GM18909 (cell line): Measurements from ENCODE around the gene TRHDE.
A peak's percentile ranks its signal among the peaks of the same experiment; 100 is the strongest.

Experiments used
- ATAC-seq: cut with Tn5 transposase; IDR thresholded peaks from one replicate; pipeline ENCODE4 v1.9.1; 2021; ENCODE audit warnings: mild to moderate bottlenecking; ENCODE audit not compliant: unreplicated experiment, poor library complexity

TRHDE gene

GRCh38 chr12:72304751-72305150 is 32.6 kb downstream of the TRHDE start:
- ATAC-seq: no peak

- no peak for ATAC-seq
These were observed 35.1 kb downstream of the TRHDE start for GRCh38 chr12:72307229-72307628.

- no peak for ATAC-seq
These were observed 39.8 kb downstream of the TRHDE start for GRCh38 chr12:72311946-72312345.

- no peak for ATAC-seq
These were observed 41.6 kb downstream of the TRHDE start for GRCh38 chr12:72313806-72314205.

GRCh38 chr12:72315858-72316257 is 43.7 kb downstream of the TRHDE start:
- no peak for ATAC-seq

GRCh38 chr12:72318341-72318740 is 46.2 kb downstream of the TRHDE start:
- no peak for ATAC-seq

- no peak for ATAC-seq
These were observed 51.7 kb downstream of the TRHDE start for GRCh38 chr12:72323881-72324280.

- ATAC-seq: no peak
These were observed 58.1 kb downstream of the TRHDE start for GRCh38 chr12:72330301-72330700.

GRCh38 chr12:72330784-72331183 is 58.6 kb downstream of the TRHDE start:
- no peak for ATAC-seq

GRCh38 chr12:72337382-72337781 is 65.2 kb downstream of the TRHDE start:
- no peak for ATAC-seq

GRCh38 chr12:72337946-72338345 is 65.8 kb downstream of the TRHDE start:
- ATAC-seq: no peak

GRCh38 chr12:72338437-72338836 is 66.3 kb downstream of the TRHDE start:
- no peak for ATAC-seq

- ATAC-seq: peak; percentile 94
These were observed 74.3 kb downstream of the TRHDE start for GRCh38 chr12:72346363-72346944.

- ATAC-seq: no peak
These were observed 77.3 kb downstream of the TRHDE start for GRCh38 chr12:72349491-72349890.

- ATAC-seq: no peak
These were observed 87.2 kb downstream of the TRHDE start for GRCh38 chr12:72359416-72359815.

- ATAC-seq: no peak
These were observed 93.0 kb downstream of the TRHDE start for GRCh38 chr12:72365151-72365550.

- ATAC-seq: no peak
These were observed 94.1 kb downstream of the TRHDE start for GRCh38 chr12:72366255-72366654.

GRCh38 chr12:72368298-72368697 is 96.1 kb downstream of the TRHDE start:
- ATAC-seq: no peak

GRCh38 chr12:72368719-72369422 is 96.7 kb downstream of the TRHDE start:
- ATAC-seq: no peak

- ATAC-seq: no peak
These were observed 97.3 kb downstream of the TRHDE start for GRCh38 chr12:72369423-72369959.

- no peak for ATAC-seq
These were observed 108.3 kb downstream of the TRHDE start for GRCh38 chr12:72380441-72380840.

GRCh38 chr12:72388322-72388721 is 116.2 kb downstream of the TRHDE start:
- ATAC-seq: no peak
